Stimulated activated CD4-positive, alpha-beta T cell treated with anti-CD3 and anti-CD28 coated beads, Interleukin-12 subunit alpha, Interleukin-12 subunit beta, amount 100 ng/mL, for 4 hours (primary cell): ENCODE results near the gene UBE2E2.

Experiments used
- DNase-seq: peaks from one replicate; pipeline ENCODE4 v3.0.0-alpha.2; 2020

UBE2E2 gene

DNA sequence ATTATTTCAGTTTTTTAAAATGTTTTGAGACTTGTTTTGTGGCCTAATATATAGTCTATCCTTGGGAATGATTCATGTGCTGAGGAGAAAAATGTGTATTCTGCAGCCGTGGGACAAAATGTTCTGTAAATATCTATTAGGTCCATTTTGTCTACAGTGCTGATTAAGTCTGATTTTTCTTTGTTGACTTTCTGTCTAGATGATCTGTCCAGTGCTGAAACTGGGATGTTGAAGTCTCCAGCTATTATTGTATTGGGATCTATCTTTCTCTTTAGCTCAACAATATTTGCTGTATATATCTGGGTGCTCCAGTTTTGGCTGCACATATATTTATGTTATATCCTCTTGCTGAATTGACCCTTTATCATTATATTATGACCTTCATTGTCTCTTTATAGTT, 85.2 kb downstream of the UBE2E2 start:
- DNase-seq: no peak

DNA sequence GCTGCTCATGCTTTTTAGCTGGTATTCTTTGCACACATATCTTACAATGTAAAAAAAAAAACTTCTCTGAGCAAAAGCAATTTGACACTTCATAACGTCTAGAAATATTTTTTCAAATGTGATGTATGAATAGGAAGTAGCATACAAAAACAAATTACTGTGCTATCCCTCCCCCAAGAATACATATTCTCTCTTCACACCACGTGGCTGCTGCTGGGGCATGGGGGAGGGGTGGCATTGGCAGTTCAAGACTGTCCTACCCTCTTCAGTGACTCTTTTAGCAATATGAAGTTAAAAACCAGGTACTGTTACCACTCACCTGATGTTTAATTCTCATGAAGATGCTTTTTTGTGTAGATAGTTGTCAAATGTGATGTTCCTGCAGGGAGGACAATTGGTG, 85.6 kb downstream of the UBE2E2 start:
- DNase-seq: no peak

DNA sequence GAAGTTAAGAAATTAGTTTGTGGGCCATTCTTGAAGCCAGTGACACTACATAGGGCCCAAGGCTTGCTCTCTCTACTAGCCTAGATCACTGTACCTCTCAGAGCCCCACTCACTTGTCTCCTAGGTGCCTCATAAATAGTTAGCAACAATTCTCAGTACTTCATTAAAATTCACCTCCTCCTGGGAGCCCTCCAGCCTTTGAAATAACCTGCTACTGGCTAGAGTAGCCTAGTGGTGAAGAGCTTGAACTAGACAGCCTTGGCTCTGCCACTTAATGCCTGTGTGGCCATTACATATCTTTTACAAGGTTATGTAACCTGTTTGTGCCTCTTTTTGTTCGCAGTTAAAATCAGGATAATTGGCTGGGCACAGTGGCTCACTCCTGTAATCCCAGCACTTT, 89.3 kb downstream of the UBE2E2 start:
- DNase-seq: no peak

DNA sequence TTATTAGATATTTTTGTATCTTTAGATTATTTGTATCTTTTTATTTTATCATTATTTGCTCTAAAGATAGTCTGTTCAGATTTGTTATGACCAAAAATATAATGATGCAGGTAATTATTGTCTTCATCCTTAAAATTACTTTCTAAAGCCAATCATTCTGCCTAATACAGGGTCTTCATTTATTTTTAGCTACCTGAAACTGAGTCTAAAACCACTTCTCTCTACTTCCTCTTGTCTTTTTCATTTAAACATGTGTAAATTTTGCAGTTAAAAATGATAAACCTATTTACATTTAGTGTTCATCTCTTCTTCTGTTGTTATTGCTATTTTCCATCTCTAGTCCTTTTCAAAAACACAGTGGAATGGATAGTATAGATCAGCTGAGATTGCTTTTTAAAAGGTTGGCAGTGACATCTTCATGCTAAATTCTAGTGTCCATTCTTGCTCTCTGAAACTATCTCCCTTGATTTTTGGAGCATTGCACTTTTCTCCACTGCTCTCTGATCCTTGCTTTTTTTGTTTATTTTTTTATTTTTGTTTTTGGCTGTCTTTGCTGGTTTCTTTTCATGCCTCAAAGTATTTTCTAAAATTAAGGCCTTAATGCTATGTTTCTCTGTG, 91.8 kb downstream of the UBE2E2 start:
- no peak for DNase-seq

DNA sequence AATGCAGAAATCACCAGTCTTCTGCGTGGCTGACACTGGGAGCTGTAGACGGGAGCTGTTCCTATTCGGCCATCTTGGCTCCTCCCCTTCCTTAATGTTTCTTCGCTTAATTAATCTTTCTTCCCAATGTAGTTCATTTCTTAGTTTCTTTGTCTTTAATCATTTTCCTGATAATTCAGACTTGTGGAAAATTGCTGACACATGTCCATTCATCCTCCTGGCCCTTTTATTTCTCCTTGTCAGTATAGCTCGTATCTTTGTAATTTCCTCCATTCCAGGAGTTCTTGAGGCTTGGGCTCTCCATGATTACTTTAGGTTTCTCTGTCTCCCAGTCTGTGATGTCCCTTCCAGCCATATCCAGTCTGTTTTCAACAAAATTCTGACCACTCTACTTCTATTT, 98.7 kb downstream of the UBE2E2 start:
- DNase-seq: no peak

DNA sequence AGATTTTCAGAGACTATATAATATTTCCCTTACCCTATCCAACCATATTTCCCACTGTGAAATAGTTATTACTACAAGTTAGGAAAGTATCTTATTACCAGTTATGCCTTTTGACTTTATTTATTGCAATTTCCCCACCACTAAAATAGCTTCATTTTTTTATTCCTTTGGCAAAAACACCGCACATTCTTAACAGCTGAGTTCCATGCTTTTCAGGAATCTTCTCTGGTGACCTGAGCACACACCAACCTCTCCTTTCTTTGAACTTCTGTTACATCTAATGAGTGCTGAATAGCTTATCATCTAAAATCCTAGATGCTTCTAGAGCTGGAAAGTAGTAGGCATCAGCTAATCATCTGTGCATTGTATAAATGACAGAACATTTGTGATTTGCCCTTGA, 99.1 kb downstream of the UBE2E2 start:
- no peak for DNase-seq

DNA sequence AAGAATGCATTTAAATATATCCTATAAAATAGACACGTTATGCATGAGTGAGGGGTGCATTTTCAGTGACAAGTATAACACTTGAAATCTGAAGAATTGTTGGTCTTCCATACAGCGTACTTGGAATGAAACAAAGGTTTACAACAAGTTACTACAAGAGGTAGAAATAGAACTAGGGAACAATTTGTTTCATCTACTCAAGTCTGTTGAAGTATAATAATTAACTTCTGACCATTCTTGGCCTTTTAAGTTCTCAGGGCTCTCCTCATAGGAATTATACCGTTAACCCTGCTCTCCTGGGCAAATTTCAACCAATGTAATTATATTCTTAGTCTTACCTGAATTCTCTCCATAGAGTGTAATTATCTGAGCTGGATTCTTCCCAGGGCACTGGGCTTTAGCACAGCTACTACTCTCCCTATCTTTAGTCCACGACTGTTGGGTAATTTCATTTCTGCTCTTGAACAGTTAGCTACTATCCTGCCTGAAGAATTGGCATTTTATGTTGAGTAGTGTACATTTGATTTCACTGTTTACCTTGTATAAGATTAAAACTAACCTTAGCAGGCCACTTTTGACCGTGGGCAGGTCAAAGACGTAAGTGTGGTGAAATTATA, 100.6 kb downstream of the UBE2E2 start:
- no peak for DNase-seq

DNA sequence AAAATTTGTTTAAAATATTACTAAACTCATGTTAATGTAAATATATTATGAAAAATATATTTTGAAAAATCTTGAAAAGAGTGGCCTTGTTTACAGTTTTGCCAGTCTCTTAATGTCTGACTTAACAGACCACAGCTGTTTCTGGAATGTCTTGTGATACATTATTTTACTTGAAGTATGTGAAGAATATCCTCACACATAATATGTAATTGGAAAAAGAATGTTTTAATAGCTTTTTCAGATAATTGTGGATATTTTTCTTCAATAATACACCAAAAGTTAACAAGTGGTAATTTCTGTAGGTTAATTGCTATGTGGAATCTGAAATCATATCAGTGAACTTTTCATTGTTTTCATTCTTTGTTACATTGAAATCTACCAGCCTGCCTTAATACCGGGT, 101.3 kb downstream of the UBE2E2 start:
- no peak for DNase-seq

DNA sequence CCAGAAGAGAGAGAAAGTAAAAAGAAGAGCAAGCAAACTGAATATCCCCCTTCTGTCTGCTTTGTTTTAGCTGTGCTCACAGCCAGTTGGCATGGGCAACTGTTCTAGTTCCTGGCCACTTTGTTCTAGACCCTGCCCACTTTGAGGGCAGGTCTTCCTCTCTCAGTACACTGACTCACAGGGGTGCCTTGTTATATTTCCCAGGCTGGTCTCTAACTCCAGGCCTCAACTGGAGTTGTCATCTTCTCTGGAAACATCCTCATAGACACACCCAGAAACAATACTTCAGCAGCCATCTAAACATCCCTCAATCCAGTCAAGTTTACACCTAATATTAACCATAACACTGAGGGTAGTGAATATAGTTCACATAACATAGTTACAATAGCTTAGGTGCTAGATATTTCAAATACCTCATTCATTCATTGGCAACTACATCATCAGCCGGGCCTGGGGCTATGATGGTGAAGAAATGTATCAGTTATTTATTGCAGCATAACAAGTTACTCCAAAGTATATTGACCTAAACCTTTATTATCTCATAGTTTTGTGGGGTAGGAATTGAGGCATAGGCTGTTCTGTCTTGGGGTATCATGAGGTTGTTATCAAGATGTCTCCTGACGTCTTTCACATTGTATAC, 106.0 kb downstream of the UBE2E2 start:
- no peak for DNase-seq

DNA sequence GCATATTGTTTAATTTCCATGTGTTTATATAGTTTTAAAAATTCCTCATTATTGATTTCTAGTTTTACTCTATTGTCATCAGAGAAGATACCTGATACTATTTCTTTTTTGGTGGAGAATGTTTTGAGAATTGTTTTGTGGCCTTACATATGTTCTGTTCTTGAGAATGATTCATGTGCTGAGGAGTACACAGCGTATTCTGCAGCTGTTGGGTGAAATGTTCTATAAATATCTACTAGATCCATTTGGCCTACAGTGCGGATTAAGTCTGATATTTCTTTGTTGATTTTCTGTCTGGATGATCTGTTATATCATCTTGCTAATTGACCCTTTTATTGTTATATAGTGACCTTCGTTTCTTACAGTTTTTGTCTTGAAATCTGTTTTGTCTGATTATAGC, 109.7 kb downstream of the UBE2E2 start:
- no peak for DNase-seq

DNA sequence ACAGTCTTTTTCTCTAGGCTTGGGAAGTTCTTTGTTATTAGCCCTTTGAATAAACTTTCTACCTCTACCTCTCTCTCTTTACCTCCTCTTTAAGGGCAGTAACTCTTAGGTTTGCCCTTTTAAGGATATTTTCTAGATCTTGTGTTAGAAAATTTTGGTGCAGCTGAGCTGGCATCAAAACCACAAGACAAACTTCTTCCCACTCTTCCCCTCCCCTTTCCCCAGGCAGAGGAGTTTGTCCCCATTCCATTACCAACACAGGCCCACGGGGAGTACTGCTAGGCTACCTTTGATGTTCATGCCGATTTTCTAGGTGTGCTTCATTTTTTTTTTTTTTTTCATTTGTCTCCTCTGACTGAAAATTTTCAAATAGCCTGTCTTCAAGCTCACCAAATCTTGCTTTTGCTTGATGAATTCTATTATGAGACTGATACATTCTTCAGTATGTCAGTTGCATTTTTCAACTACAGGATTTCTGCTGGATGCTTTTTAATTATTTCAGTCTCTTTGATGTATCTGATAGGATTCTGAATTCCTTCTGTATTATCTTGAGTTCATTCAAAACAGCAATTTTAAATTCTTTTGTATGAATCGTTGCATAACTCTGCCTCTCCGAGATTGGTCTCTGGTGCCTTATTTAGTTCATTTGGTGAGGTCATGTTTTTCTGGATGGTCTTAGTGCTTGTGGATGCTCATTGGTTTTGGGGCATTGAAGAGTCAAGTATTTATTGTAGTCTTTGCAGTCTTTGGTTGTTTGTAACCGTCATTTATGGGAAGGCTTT, 112.0 kb downstream of the UBE2E2 start:
- DNase-seq: no peak

DNA sequence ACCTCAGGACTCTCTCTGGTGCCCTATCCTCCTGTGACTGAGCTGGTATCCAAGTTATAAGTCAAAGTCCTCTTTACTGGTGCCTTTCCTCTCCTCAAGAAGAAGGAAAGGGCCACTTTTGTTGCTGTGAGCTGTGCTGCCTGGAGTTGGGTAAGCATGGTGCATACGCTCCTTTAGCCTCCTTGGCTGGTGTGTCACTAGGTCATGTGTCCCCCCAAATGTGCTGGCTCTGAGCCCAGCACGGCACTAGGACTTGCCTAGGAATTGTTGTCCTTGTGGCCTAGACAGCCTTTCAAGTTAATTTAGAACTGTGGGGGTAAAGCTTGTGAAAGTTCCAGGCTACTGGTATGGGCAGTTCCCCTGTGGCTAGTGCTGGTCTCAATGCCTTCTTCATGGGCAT, 113.8 kb downstream of the UBE2E2 start:
- no peak for DNase-seq

DNA sequence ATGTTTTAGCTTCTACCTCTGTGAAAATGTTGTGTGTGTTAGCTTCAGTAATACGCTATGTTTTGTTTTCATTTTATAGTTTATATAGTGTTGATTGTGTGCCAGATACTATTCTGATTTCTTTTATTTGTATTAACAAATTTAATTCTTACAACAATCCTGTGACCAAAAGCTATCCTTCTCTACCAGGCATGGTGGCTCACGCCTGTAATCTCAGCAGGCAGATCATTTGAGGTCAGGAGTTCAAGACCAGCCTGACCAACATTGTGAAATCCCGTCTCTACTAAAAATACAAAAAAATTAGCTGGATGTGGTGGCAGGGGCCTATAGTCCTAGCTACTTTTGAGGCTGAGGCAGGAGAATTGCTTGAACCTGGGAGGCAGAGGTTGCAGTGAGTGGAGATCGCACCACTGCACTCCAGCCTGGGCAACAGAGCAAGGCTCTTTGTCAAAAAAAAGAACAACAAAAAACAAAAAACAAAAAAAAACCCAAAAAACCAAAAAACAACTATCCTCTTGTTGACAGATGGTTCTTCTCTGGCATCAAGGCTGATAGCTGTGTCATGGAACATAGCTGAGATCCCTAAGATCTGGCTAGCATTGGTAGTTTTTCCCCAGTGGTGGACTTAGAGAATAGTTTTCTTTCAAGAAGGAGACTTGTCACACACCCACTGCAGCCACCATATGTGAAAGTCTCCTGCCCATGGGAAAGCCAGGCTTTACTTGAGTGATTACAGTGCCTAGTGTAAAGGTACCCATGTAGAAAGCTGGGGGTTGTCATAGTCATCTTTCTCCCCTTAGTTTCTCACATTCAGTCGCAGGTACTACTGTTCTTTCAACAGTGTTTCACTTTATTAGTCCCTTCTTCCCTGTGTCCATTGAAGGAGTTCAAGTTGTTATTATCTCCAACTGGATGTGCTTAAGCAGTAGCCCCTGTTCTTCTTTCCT, 116.5 kb downstream of the UBE2E2 start:
- no peak for DNase-seq

DNA sequence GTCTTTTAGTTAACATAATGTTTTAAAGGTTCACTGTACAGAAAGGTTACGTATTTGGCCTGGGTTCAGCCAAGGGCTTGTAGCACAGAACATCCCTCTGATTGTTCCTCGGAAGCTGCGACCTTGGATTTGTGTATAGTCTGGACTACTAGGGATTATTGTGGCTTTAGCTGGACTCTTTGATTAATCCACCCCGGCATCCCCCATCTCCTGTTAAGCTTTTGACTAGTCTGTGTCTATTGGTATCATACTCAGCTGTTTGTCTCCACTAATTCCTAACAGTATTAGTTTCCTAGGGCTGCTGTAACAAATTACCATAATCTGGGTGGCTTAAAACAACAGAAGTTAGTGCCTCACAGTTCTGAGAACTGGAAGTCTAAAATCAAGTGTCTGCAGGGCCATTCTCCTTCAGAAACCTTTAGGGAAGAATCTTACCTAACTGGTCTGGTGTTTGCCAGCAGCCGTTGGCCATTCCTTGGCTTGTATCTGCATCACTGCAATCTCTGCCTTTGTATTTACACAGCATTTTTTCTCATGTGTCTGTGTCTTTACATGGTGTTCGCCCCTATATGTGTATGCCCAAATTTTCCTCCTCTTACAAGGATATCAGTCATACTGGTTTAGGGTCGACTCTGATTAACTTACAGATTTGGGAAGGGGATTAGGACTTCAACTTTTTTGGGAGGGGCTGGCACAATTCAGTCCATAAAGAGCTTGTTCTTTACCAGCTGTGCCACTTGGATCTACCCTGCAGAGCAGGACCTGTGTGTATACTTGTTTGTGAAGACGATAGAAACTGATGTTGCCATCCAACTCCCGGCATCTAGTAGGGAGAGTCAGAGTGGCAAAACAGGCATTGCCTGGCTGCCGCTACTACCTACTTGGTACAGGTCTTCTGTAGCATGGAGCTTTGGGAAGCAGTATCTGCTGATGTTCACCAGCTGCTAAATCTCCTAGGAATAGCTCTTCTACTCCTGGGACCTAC, 117.8 kb downstream of the UBE2E2 start:
- DNase-seq: no peak

DNA sequence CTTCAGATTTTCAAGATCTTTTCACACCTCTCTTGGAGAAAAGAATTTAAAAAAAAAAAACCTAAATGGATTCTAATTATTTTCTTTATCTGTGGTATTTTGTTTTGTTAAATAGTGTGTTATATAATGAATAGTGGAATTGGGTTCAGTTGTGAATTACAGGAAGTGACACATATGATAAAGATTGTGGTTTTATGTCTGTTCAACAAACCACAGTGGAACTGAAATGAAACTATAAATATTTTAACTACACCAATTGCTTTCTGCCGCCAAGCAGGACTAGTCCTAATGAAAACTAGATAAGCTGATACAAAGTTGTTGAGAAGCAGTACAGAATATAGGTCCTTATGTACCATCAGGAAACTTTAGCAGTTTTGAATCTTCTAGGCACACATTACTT, 121.6 kb downstream of the UBE2E2 start:
- no peak for DNase-seq

DNA sequence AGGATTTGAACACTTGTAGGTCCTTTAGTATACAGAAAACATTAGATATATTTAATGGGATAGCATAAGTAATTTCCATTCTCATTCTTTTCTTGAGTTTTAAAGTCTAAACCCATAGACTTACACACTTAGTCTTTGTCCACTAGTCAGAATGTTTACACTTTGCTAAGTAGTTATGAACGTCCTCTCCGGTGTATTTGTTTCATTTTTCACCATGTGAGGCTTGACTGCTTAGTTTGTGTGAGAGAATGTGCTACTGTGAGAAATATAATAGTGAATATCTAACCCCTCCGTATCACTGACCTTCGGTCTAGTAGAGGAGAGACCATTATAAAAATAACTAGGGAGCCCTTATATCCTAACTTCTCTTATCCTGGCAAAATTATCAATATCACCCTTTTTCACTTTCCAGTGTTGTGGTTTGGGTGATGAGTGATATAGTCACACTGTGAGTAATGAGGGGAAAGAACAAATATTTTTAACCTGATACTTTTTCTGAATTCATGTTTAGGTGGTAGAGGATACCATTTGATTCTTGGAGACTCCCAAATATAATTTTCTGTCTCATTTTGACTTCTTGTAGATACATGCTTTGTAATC, 122.4 kb downstream of the UBE2E2 start:
- DNase-seq: no peak

DNA sequence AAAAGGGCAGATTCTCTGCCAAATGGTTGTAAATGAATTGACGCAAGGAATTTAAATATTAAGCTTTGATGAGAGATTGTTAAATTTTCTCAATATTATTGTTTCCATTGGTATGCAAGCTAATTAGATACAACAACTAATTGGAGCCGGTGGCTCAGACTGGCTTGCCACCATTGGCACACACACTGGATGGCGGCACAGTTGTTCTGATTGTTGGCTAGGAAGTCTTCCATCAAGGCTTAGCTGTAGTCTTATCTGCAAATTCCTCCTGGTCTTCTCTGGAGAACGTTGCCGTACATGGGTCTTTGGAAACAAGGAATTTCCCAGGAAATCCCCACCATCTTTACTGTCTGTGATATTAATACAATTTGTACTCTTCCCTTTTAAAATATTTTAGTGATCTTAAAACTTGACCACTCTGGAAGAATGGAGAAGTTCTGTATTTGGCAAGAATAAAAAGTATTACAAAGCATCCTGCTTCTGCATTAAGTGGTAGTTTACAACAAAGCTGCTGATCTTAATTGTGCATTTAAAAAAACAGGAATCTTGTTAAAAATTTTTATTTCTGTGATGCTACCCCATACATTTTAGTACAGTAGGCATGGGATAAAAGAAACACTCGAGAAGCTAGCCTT, 126.5 kb downstream of the UBE2E2 start:
- no peak for DNase-seq

DNA sequence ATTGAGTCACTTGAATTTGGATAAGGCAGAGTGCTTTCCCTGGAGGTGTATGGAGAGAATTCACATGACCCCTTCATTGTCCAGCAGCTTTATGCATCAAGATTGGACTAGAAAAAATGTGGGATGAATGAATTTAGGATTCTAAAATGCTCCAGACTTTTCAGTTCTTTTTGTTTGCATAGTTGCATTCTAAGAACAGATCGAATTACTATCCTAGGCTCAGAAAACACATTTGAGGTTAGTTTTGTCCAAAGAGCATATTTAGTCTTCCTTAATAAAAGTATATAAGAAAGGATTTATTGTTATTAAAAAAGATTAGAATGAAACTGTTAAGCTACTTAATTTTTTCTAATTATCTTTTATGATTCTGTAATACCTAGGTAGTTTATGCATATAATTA, 127.4 kb downstream of the UBE2E2 start:
- no peak for DNase-seq

DNA sequence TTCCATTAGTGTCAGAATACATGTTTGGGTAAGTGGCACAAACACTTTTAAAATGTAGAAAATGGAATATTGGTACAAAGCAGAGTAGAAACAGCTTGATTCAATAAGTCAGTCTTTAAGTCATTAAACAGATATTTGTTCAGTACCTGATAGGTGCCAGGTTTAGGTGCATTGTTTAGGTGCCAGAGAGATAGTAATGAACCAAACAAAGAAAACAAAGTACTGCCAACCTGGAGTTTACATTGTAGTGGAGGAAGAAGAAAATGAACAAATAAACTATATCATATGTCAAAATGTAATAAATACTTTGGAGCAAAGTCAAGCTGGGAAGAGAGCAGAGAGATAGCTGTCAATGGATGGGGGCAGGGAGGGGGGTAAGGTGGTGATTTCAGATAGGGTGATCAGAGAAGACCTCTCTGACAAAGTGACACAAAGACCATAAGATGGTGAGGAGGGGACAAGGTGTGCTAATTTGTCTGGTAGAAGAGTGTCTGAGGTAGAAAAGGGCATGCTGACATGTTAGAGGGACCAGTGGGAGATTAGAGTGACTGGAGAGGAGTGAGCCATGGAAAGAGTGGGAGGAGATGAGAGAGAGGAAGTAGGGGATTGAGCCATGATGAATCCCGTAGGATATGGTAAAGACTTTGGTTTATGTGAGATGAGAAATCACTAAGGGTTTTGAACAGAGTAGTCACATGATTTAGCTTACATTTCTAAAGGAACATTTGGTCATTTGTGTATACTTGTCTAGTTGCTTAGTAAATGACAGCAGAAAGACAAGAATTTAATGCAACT, 128.2 kb downstream of the UBE2E2 start:
- DNase-seq: no peak

DNA sequence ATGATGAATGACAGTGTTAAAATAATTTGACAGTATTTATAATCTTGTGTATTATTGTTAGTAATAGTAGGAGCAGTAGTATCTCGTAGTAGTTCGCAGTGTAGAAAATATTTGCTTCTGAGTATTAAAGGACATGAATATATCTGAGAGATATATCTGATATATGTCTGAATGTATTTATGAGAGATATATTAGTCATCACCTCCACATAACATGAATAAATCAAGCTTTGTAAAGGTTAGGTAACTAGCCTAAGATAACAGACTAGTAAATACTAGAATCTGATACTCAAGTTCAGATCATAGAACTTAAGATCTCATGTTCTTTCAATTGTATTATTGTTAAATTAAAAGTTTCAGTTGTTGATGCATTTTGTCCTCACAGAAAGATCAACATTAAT, 130.5 kb downstream of the UBE2E2 start:
- DNase-seq: no peak
